WTC11 (cell line): ENCODE measurements around the gene ZFYVE19.

ENCODE experiments used
- CBFB ChIP-seq: sonication (generic); formaldehyde crosslinking; IDR thresholded peaks from 2 replicates; pipeline ENCODE4 v1.8.1; 2022; ENCODE audit warnings: mild to moderate bottlenecking, low read depth, missing genetic modification reagents
- CTCF ChIP-seq: fragments of 200-600 bp; IDR thresholded peaks from 2 replicates; pipeline ENCODE4 v1.8.0; 2022; ENCODE audit warnings: antibody characterized with exemption
- GTF2I ChIP-seq: fragments of 250-450 bp; sonication (Bioruptor Pico); conservative IDR thresholded peaks from 2 replicates; pipeline ENCODE4 v1.4.0; 2021; ENCODE audit warnings: mild to moderate bottlenecking
- MLX ChIP-seq: sonication (generic); formaldehyde crosslinking; IDR thresholded peaks from 2 replicates; pipeline ENCODE4 v1.8.1; 2023; ENCODE audit warnings: mild to moderate bottlenecking, missing genetic modification reagents, moderate library complexity
- NFYB ChIP-seq: sonication (generic); formaldehyde crosslinking; conservative IDR thresholded peaks from 2 replicates; pipeline ENCODE4 v1.8.0; 2022; ENCODE audit warnings: low read depth, missing genetic modification reagents
- PREB ChIP-seq: sonication (generic); formaldehyde crosslinking; IDR thresholded peaks from 2 replicates; pipeline ENCODE4 v1.8.1; 2022; ENCODE audit warnings: mild to moderate bottlenecking, missing genetic modification reagents, moderate library complexity, borderline replicate concordance
- TEAD1 ChIP-seq: sonication (generic); formaldehyde crosslinking; IDR thresholded peaks from 2 replicates; pipeline ENCODE4 v1.8.0; 2022; ENCODE audit warnings: mild to moderate bottlenecking, missing genetic modification reagents
- USF1 ChIP-seq: sonication (generic); formaldehyde crosslinking; IDR thresholded peaks from 2 replicates; pipeline ENCODE4 v1.8.0; 2022; ENCODE audit warnings: mild to moderate bottlenecking, missing genetic modification reagents

- TF ChIP-seq NFYB (CRISPR knock-in tag) (no peak), CBFB (CRISPR knock-in tag) (no peak), GTF2I (CRISPR knock-in tag) (no peak), TEAD1 (CRISPR knock-in tag) (no peak), PREB (CRISPR knock-in tag) (no peak), CTCF (no peak), USF1 (CRISPR knock-in tag) (no peak), MLX (CRISPR knock-in tag) (no peak)
Measured at GRCh38 chr15:40759961-40760360, 46.9 kb upstream of the ZFYVE19 start.
